HG03575 (cell line): ENCODE results near the gene AGPAT3.

ENCODE experiments used
- ATAC-seq: cut with Tn5 transposase; IDR thresholded peaks from one replicate; pipeline ENCODE4 v1.9.1; 2021; ENCODE audit not compliant: unreplicated experiment, insufficient number of reproducible peaks, low FRiP score; ENCODE audit errors: extremely low read depth

The AGPAT3 gene

DNA sequence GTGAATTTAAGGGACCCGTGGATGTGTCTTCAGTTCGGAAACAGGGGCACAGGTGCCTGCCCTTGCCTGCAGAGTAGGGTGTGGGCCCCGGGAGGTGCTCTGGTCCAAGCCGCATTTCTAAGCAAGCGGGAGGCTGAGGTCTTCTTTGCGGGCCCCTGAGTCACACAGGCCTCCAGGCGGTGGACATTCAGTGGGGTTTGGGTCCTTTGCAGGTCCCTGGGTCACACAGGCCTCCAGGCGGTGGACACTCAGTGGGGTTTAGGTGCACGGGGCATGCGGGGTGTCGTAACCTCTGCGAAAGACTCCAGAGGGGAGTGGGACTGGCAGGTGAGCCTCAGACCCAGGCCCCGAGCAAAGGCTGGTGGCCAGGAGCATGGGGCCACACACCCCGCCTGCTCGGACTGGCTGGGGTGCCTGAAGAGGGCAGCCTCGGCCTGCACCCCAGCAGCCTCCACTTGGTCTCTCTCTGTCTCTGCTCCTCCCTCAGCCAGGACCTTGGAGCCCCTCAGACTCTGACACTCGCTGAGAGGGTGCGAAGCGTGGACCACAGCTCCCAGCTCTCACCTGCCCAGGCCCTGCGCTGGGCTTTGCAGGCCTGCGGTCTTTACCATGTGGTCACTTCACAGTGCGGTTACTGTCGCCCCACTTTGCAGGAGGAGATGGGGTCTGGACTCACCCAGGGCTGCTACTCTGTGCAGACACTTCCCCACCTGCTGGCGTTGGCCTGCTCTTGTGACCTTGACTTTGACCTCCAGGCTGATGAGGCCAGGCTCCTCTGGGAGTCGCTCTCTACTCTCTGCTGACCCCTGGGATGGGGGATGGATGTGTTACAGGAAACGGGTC is 6.0 kb upstream of the AGPAT3 start:
- ATAC-seq = no peak

DNA sequence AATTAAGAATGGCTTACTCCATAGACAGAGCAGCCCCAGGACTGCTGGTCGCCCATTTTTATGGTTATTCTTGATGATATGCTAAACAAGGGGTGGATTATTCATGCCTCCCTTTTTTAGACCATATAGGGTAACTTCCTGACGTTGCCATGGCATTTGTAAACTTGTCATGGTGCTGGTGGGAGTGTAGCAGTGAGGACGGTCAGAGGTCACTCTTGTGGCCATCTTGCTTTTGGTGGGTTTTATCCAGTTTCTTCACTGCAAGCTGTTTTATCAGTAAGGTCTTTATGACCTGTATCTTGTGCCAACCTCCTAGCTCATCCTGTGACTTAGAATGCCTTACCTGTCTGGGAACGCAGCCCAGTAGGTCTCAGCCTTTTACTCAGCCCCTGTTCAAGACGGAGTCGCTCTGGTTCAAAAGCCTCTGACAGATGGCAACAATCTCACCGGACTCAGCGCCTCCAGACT is 5.2 kb upstream of the AGPAT3 start:
- no peak for ATAC-seq

DNA sequence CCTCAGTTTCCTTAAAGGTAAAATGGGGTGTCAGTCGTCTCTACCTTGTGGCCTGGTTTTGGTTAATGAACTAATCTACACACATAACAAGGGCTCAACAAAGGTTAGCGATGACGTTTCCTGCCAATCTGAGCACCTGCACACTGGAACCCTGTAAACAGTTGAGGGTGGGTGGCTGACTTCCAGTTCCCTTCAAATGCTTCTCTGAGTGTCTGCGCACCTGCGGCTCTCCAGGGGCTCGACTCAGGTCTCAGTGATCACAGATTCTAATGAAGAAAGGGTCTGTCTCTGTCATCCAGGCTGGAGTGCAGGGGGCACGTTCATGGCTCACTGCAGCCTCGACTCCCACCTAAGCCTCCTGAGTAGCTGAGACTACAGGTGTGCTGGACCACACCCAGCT is 3.3 kb upstream of the AGPAT3 start:
- no peak for ATAC-seq

DNA sequence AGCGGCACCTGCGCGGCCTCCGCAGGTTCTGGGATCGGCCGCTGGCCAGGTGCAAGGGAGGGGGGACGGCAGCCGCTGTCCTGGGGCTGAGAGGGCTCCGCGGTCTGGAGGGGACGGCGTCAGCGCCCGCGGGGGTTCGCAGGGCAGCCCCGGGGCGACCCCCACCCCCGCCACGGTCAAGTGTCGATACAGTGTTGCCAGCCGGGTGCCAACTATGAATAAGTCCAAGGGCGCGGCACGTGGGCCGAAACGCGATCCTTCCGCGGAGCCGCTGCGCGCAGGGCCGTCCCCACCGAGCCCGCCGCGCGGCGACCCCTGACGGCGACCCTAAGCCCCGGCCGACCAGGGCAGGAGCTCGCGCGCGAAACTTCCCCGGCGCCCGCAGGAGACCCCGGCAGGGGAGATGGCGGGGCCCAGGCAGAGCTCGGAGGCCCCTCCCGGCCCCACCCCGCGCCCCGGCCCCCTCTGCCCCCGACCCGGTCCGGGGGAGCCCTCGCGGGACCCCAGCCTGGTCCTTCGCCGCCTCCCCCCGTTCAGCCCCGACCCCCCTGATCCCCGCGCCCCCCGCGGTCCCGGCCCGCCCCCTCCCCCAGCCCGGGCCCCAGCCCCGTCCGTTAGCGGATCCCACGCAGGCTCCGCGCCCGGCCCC is 586 bp upstream of the AGPAT3 start:
- ATAC-seq = no peak

DNA sequence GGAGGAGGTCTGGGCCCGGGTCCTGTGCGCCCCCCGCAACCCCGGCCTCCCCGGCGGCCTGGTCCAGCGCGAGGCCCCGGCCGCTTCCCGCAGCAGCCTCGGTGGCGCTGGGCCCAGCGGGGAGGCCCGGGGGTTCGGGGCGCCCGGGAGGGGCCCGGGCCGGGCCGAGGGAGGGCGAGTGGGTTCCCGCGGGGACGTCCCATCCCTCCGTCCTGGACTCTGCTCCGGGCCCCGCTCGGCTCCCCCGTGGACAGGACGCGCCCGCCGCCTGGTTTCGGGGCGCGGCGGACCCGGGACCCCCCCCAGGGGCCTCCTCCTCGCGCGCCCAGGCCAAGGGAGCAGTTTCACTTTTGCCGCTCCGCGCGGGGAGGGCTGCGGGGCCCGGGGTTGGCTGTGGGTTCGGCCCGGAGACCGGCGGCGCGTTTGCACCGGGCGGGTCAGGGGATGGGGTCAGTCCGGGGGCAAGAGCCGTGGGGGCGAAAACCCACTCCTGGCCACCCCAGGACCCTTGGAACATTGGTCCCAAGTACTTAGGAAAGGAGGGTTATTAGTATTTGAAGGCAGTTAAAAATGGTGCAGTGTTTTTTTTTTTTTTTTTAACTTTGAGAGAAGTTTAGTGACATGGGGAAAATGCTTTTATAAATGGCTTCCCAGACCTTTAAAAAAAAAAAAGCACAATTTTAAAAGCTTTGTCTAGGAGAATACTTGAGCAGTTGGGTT is 677 bp downstream of the AGPAT3 start:
- ATAC-seq = no peak

DNA sequence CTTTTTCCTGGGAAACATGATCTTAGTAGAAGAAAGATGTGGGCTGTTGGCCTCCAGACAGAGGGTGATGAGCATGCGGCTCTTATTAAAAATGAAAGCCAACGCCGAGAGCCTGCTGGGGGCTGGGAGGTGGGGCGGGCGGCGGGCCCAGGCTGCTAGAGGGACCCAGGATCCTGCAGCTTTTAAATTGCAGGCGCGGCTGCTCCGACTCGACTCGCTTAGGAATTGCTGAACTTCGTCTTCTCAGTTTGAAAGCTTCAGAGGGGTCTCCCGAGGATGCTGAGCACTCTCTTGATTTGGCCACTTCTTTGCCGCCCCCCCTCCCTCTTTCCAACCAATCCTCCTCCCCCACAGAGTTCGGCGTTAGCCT is 1.2 kb downstream of the AGPAT3 start:
- no peak for ATAC-seq

DNA sequence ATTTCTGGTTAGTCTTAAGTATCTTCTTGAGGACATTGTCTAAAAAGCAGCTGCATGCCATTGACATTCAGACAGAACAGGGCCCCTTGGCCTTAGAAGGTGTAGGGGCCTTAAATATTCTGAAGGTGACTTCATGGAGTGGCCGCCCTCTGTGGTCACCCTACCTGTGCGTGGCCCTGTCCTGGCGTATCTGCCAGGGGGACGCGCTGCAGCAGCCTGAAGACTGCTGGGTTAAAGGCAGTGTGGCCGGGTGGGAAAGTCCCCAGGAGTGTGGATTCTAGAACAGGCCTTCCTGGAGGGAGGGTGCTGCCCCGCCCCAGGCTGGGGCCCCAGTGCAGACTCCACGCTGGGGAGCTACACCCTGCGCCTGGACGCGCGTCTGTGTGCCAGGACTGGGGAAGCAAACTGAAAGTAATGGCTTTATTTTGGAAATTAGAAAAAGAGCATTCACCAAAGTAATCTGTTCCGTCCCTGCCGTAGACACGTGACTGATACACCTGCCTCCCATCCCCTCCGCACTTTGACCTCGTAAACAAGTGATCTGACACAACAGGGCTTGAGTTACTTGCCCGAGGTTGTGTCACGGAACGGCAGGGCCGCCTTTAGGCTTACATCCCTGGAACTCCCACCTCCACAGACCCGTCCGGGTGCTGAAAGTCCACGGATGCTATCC is 1.8 kb downstream of the AGPAT3 start:
- no peak for ATAC-seq

DNA sequence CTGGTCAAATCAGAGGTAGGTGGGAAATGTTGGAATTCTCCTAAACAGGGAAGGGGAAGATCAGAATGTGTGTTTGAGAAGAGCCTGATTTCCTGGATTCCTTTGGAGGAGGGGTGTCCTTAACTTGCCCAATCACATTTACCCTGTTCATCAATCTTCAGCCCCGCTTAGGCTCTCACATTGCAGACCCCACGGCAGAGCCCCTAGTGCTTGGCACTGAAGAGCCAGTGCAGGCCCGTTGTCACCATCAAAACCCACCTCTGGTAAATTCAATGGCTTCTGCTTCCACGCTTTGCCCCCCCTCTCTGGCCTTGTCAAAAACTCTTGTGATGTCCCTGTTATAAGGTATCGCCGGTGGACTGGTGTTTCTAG is 2.3 kb downstream of the AGPAT3 start:
- ATAC-seq = no peak

DNA sequence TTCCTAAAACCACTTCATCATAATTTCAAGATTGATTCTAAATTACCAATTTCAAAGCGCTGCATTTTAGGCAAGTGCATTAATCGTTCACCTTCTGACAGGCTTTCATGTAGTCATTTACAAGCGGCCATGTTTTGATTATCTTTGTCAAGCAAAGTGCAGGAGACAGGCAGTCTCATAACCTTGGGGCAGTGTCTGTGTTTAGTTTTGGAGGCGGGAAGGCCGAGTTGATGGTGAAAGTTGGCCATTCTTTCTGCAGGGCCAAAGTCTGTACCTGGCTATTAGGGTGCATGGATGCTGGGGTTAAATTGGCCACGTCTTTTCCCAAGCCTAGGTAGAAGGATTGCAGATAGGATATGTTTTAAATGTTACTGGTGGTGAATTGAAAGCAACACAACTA is 2.9 kb downstream of the AGPAT3 start:
- ATAC-seq = no peak

DNA sequence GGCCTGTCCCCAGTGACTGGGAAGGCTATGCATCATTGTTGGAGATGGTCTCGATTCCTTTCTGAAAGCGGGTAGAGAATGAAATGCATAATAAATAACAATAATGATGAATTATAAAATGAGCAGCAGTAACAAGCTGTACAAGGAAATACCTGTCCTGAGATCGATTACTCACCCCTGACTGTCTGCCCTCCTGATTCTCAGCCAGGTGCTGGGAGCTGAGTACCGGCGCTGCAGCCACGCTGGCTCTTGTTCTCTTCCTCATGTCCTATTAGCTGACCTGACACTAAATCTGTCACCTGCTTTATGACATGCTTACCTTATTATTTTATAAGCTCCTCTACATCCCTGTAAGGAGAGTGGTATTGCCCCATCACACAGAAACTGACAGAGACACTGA is 3.4 kb downstream of the AGPAT3 start:
- ATAC-seq = no peak

DNA sequence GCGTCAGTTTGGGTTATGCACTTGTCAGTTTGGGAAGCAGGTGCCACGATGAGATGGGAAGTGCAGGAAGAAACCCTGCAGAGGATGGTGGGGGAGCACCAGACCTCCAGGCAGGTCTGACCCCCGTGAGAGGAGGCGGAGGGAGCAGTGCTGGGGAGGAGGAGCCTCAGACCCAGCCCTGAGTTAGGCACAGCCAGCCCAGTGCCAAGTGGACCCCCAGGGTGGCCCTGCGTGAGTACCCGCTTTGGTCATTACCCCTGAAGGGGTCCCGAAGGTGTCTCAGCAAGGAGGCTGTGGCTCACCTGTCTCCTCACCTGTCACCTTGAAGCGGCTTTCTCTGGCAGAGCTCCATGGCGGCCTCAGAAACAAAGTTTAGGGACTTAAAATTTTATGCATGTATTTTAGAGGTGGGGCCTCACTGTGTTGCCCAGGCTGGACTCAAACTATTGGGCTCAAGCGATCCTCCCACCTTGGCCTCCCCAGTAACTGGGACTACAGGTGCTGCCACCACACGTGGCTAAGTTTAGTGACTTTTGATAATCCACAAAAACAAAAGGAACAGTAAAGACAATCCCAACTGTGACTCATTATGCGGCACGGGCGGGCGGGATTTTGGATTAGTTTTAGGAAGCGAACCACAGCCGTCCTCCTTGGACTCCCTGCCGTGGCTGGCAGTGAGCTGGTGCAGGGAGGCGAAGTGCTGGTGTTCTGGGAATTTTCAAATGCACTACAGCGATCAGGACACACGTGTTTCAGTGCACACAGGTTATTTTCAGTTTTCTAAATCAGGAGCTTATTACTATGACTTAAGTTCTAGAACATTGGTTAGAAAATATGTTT is 4.7 kb downstream of the AGPAT3 start:
- no peak for ATAC-seq

DNA sequence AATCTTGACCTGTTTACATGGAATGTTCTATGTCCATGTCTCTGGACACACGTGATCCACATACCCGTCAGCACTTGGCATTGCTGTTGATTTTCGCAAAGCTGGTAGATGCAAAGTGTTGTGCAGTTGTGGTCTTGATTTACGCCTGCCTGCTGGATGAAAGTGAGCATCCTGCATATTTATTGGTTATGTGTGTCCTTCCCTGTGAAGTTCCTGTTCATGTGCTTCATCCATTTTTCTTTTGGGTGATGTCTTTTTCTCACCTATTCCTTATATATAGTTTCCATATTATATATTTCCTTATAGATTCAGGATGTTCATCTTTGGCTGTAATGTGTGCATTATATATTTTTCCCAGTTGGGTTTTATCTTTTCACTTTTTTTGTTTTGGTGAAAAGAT is 6.5 kb downstream of the AGPAT3 start:
- ATAC-seq = no peak

DNA sequence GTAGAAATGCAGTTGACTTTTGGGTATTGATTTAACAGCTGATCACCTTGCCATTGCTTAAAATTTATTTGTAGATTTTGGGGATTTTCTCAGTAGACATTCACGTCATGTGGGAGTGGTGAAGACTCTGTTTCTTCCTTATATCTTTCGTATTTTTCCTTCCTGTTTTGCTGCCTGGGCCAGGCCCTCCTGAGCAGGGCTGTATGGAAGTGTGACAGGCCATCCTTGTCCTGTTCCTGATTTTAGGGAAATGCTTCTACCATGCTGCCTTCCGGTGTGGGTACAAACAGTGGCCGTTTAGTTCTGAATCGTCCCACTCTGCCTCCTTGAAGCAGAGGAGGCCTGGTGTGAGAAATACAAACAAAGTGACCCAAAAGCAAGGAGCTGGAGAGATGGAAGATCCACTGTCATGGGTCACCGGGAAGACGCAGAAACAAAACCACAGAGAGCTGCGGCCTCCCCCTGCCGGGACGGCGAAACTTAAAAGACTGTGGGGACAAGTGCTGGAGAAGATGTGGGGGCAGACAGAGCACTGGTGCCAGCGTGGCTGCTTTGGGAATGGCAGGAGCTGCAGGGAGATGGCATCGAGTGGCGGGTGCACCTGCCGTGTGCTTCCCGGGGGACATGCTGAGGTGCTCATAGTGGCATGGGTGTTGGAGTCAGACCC is 7.6 kb downstream of the AGPAT3 start:
- ATAC-seq = no peak

DNA sequence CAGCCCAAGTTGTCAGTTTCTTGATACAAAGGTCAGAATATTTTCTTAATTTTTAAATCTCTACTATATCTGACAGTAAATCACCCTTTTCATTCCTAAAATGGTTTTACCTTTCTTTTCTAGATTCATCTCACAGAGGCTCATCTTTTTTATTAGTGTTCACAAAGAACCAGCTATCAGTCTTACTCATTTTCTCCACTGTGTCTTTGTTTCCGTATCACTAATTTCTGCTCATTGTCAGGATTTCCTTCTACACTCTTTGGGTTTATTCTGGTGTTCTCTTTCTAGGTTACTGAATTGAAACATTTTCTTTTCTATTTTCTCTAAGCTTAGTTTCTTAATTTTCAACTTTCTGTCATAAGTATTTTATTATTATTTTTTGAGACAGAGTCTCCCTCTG is 8.7 kb downstream of the AGPAT3 start:
- no peak for ATAC-seq

DNA sequence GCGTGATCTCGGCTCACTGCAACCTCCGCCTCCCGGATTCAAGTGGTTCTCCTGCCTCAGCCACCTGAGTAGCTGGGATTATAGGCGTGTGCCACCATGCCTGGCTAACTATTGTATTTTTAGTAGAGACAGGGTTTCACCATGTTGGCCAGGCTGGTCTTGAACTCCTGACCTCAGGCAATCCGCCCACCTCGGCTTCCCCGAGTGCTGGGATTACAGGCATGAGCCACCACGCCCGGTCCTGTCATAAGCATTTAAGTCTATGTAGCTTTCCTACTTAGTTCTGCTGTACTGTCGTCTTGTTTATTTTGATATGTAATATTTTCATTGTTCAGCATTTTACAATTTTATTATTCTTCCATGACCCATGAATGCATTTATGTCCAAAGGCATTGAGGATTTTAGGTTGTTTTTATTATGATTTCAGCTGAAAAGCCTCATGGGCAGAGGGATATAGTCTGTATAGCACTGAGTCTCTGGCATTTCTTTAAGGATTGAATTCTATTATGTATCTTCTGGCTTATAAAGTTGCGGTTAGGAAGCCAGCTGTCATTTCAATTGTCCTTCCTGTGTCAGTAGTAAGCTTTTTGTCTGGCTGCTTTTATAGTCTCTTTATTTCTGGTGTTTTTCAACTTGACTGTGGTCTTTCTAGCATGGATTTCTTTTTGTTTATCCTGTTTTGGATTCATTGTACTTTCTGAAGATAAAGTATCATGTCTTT is 9.2 kb downstream of the AGPAT3 start:
- no peak for ATAC-seq

DNA sequence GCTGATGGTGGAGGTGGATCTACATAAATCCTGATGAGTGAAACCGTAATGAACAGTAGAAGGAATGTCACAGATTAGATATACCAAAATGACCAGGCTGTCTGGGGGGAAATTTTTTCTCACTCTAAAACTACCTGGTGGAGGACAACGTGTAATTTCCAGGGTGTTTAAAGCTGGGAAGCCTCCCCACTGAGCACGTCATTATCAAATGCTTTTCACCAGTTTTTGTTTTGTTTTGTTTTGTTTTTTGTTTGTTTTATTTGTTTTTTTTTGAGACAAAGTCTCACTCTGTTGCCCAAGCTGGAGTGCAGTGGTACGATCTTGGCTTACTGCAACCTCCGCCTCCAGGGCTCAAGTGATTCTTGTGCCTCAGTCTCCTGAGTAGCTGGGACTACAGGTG is 11.6 kb downstream of the AGPAT3 start:
- no peak for ATAC-seq

DNA sequence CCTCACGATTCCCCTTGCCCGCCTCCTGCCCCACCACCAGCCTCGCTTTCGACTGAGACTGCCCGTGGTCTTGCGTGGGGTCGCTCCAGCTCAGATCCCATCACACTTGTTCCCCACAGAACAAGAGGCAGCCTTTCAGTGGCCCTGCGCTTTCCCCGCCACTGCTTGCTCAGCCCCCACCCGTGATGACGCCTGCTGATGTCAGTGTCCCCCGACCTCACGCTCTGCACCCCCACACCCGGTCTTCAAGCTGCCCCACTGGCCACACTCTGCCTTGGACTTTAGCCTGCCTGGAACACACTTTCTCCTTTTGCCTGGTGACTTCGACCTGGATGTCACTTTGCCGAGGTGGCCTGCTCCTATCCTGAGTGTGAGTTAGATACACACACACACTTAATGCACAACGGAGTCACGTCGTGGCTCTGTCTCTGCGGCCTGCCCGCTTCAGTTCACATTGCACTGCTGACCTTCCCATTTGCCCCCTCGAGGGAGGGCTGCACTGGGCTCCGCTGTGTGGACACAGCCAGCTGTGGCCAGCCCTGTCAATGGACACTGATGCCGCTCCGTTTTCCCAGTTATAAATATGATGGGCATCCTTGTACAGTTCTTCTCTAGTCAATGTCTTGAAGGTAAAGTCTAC is 13.0 kb downstream of the AGPAT3 start:
- ATAC-seq = no peak
